Stimulated activated CD4-positive, alpha-beta T cell treated with anti-CD3 and anti-CD28 coated beads, Interleukin-15, amount 100 ng/mL, for 24 hours (primary cell): ENCODE results near the gene CEBPG.
A peak's percentile ranks its signal among the peaks of the same experiment; 100 is the strongest.

Experiments
- DNase-seq: peaks from one replicate; pipeline ENCODE4 v3.0.0-alpha.2; 2020

The CEBPG gene

GRCh38 chr19:33350538-33351309, 22.8 kb upstream of the CEBPG start:
- DNase-seq, result no peak

GRCh38 chr19:33355535-33355934, 18.0 kb upstream of the CEBPG start:
- no peak for DNase-seq

DNA sequence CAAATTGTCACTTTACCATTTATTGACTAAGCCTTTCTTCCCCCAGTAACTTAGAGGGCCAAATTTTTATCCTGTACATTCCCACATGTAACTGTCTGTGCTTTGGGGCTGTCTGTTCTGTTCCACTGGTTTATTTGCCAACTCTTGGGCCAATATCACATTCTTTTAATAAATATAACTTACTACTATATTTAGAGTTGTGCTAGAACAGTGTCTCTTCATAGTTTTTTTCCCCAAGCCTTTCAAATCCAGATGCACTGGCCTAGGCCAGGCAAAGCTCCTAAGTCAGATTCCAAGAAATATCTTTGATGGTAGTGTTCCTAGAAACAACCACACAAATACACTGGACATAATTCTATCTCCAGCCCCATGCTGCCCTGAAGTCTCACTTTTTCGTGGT, 16.0 kb upstream of the CEBPG start:
- DNase-seq, result no peak

DNA sequence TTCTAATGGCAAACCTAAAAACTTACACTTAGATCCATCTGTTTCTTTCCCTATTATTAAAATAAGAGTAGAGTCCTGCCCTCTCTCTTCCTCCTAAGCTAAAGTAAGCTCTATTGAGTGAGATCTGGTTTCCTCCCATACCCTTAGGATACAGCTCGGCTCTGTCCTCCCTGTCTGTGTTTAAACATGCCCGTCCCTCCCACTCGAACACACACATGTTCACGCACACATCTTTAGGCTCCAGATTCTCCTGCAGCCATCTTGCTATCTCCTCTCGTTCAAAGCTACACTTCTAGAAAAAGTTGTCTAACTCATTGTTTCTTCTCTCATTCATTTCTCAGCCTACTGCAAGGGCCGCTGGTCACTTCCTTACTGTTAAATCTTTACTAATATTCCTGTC, 15.1 kb upstream of the CEBPG start:
- no peak for DNase-seq

DNA sequence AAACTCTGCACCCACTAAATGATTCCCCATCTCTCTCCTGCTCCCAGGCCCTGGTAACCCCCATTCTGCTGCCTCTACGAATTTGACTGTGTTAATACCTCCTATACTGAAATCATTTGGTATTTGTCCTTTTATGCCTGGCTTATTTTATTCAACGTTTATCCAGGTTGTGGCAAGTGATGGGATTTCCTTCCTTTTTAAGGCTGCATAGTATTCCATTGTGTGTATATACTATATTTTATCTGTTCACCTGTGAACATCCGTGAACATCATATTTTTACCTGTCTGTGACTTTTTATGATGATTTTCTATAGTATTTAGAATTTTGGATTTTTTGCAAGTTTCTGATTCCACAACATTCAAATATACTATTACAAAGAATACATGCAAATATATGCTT, 13.9 kb upstream of the CEBPG start:
- DNase-seq, result no peak

DNA sequence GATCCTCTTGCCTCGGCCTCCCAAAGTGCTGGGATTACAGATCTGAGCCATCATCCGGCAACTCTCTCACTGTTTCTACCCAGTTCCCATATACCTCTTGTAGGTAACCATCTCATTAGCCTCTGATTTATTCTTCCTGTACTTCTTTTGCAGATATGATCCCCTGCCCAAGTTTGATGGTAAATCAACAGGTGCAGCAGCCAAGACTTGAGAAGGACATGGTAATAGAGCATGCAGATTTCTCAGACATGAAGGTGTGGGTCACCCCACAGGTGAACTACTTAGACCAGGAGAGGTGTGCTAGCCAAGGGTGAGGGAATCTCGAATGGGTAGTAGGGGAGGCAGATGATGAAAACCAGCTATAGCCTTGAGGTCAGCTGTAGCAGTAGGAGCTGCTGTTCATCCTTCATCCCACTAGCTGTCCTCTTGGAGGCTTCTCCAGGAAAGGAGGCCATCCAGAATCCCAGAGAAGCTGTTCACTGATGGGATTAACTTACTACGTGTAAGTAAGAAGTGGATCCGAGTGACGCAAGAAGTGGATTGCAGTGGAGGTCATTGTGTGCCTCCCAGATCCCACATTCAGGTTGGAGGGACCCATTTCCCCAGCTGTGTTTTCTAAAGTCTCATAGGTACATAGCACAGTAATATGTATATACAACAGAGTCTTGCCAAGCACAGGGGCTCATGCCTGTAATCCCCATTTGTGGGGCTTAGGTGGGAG, 10.8 kb upstream of the CEBPG start:
- DNase-seq, result no peak

DNA sequence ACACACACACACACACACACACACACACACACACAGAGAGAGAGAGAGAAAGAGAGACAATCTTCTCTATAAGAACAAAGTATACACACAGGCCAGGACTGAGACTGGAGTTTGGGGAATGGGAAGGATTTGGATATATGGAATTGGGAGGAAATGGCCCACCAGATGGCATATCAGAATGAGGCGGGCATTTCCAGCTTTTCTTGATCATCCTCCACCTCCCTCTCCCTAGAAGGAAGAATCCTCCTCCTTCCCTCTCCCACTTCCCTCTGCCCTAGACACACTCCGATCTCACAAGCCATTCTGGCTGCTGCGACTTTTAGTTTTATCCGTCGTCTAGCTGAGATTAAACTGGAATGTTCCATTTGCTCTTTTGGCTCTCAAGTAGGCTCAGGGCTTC, 10.0 kb upstream of the CEBPG start:
- no peak for DNase-seq

GRCh38 chr19:33365691-33366090, 7.8 kb upstream of the CEBPG start:
- DNase-seq, result no peak

GRCh38 chr19:33366127-33366526, 7.4 kb upstream of the CEBPG start:
- DNase-seq, result no peak

DNA sequence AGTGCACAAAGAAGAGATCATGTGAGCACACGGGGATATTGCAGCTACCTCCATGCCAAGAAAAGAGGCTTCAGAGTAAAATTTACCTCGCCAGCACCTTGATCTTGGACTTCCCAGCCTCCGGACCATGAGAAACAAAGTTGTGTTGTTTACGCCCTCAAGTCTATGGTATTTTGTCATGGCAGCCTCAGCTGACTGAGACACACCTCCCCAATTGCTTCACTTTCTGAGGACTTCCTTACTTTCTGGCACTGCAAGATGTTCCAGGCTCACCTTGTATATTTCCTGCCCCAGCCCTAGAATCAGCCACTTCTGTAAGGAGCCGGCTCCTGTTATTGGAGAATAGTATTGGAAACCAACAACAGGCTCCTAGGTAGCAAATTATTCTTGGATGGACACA, 6.6 kb upstream of the CEBPG start:
- DNase-seq, result no peak

GRCh38 chr19:33368074-33368864, 5.2 kb upstream of the CEBPG start:
- no peak for DNase-seq

DNA sequence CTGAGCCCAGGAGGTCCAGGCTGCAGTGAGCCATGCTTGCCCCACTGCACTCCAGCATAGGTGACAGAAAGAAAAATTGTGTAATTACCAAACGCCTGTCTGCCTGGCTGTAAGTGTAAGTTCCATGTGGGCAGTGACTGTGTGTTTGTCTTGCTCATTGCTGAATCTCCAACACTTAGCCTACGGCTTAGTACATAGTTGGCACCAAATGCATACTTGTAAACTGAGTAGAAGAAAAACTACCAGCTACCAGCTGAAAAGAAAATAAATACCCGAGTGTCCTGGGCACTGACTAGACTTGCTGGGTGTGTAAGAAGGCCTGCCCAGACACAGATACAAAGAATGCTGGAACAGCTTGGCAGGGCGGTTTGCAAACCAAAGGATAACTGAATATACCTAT, 2.7 kb upstream of the CEBPG start:
- no peak for DNase-seq

DNA sequence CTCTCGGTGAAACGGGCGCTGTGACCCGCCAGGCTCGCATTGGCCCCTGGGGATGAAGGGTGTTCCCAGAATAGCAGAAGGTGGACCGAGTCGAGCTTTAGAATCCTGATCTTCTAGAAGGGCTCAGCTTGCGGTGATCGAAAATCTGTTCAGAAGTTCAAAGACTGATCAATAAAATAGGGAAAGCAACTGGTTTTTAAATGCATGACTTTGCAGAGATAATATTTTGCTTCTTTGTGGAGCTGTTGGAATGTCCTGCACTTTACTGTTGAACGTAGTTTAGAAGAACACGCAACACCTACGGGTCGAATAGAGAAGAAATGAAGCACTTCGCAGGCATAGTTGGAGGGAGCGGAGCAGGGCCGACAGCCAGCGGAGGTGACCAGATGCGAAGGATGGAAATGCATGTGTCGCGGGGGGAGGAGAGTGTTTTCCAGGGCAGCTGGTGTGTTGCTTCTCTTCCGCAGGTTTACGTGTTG, 766 bp downstream of the CEBPG start:
- peak; percentile 35 for DNase-seq

DNA sequence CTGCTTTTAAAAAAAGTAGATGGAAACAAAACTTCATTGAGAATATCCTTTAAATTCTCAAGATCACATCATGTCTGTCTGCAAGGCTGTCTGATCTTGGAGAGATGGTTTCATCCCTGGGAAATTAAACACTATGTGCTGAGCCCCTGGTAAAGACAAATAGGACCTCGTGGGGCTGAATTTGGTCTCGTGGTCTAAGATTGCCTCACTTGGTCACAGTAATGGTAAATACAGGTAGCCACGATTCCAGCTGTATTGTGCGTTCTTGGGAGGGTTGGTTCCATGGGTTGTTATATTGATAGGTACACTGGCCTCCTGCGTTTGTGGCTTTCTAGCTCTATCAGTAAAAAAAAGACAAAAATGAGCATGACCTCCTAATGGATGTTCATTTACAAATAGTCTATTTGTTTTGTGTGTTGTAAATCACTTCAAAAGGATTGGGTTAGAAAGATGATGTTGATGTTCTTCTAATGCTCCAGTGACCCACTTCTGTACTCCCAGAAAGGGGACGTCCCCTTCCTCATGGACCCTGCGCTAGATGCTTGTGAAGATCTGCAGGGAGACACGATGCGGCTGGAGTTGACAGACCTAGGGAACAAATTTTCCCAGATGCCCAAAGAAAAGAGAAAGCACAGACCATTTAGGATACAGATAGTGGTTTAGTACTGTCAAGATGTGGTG, 1.8 kb downstream of the CEBPG start:
- DNase-seq, result no peak

GRCh38 chr19:33375837-33376159, 2.3 kb downstream of the CEBPG start:
- DNase-seq, result no peak

DNA sequence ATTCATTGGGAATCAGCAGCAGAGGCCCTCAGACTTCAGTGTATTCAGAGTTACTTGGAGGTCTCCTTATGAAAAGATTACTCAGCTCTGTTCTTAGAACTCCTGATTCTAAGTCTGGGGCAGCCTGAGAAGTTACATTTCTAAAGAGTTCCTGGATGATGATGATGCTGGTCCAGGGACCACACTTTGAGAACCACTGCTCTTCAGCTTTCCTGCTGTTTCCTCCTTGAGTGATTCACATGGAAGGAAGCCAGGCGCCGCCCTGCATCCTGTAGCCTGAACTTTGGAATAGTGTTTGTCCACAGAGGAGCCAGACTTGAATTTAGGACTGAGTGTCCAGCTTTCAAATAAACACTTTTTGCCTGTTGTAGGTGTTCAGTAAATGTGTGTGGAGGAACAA, 2.9 kb downstream of the CEBPG start:
- DNase-seq, result no peak

DNA sequence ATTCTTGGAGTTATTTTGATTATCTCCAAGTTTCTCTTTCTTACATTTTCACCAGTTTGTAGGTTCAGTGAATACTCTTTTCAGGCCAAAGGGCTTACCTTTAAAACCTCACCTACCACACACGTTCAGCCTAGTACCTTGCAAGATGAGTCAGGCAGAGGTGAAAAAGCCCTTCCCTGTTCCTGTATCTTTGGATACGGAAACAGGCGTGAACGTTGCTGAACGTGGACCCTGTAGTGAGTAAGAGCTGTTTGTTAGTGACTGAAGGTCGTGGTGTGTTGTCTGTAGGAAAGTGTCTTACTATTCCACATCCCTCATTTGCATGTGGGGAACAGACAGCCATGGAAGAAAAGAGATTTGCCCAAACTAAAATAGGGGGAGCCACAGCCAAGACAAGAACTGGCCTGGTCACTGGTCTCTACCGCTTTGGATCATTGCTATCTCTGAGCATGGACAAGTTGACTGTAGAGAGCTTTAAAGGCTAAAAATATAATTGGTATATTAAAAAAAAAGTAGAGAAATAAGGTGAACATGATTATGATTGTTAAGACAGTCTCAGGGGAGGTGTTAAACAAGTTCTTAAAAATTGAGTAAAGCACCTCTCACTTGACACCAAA, 3.5 kb downstream of the CEBPG start:
- DNase-seq, result no peak

DNA sequence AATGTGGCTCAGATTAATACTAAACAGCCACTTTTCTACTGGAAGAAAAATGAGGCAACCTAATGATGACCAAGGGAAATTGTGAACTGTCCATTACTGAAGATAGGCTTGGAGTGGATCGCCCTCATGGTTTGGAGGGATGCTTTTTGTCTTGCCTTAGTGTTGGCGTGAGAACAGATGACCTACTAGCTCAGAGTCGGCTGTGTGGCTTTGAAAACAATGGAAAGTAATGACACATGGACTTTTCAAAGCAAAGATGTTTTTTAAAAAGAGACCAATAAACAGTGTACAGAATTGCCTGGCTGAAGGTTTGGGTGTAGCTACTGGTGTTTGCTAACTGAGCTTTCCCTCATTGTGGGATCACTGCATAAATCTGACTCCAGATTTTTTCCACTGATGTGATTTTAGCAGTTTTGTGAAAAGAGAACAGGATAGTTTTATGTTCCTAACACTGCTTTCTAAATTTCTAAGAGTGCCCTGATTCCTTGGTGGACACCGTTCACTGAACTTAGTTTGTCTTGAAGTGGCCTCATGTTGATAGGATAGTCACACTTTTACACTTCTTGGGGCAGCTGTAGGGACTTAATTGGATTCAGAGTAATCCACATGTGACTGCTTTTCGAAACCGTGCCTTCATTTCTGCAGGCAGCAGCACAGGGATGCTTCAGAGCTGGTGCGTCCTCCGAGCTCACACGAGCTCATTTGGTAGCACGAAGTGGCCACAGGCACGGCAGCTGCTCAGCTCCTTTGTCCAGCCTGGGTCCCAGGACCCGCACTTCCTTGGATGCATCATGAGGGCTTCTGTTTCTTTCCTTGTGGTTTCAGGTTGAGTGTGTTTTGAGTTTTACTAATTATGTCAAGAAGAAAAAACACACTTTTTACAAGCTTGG, 4.3 kb downstream of the CEBPG start:
- DNase-seq, result no peak

DNA sequence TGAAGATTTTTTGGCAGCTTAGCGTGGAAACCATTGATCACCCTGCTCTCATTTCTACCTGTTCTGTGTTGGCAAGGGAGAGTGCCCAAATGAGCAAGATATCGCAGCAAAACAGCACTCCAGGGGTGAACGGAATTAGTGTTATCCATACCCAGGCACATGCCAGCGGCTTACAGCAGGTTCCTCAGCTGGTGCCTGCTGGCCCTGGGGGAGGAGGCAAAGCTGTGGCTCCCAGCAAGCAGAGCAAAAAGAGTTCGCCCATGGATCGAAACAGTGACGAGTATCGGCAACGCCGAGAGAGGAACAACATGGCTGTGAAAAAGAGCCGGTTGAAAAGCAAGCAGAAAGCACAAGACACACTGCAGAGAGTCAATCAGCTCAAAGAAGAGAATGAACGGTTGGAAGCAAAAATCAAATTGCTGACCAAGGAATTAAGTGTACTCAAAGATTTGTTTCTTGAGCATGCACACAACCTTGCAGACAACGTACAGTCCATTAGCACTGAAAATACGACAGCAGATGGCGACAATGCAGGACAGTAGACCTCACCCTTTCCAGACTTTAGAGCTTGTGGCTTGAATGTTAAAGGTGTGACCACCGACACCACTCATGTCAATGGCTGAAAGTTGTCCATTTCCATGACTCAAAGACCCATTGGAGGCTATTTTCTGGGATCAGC, 5.8 kb downstream of the CEBPG start:
- DNase-seq, result no peak

DNA sequence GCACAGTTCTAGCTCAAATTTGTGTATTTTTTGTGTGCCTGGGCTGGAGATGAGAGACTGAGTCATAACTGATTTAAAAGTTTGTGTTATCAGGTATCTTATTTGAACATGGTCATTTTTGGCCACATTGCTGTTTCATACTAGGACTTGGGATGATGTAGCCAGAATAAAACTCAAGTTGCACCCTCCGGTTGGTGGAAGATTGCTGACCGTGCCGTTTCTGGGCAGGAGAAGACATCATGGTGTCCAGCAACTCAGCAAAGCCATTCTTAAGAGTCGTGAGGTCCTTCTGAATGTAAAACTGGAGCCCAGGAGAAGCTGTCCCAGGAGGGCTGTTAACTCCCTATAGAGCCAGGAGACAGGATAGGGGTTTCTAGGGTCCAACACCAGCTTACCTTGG, 7.6 kb downstream of the CEBPG start:
- no peak for DNase-seq

- no peak for DNase-seq
These were observed 8.5 kb downstream of the CEBPG start for GRCh38 chr19:33382006-33382405.
